Activated naive CD8-positive, alpha-beta T cell treated with anti-CD3 and anti-CD28 coated beads, Interleukin-2, amount 10 ng/mL, durations not matched to agents 7 days and 5 days (primary cell): Measurements from ENCODE around the gene RERE. TPM values are rescaled to one million over a fixed set of nuclear protein-coding genes. Genes with fewer than 3 reads are reported as not detected.
A peak's percentile ranks its signal among the peaks of the same experiment; 100 is the strongest.

Experiments used
- ATAC-seq: fragments of 150-1000 bp; cut with Tn5 transposase; one replicate; pipeline ENCODE4 v1.10.0; 2021; ENCODE audit warnings: low read depth, moderate library complexity
- POLR2A ChIA-PET: fragments of 350-600 bp; sonication (Branson Sonifier 250); formaldehyde crosslinking; loops from one replicate; lab custom pipeline; 2021; ENCODE audit warnings: antibody characterized with exemption; lab: Charles Lee
- DNase-seq: peaks from one replicate; pipeline ENCODE4 v3.0.0; 2021
- H3K27ac Mint-ChIP-seq: one replicate; pipeline ENCODE4 v1.8.0; 2022; ENCODE audit warnings: mild to moderate bottlenecking, mixed read lengths
- H3K27me3 Mint-ChIP-seq: one replicate; pipeline ENCODE4 v1.8.0; 2022; ENCODE audit warnings: mild to moderate bottlenecking, moderate library complexity, mixed read lengths
- H3K36me3 Mint-ChIP-seq: one replicate; pipeline ENCODE4 v1.8.0; 2021; ENCODE audit warnings: mild to moderate bottlenecking, mixed read lengths
- H3K4me1 Mint-ChIP-seq: one replicate; pipeline ENCODE4 v1.8.0; 2021; ENCODE audit warnings: mixed read lengths
- H3K4me3 Mint-ChIP-seq: one replicate; pipeline ENCODE4 v1.8.0; 2022; ENCODE audit warnings: mild to moderate bottlenecking, moderate library complexity, mixed read lengths
- H3K9me3 Mint-ChIP-seq: one replicate; pipeline ENCODE4 v1.8.0; 2021; ENCODE audit warnings: mixed read lengths
- total RNA-seq, 2 experiments: library from RNA; stranded (reverse); gene quantifications; one replicate each; pipeline ENCODE4 v1.2.3, GENCODE V29; 2021

The RERE gene
- total RNA-seq, 2 experiments from 2014 or later = 64.4 to 68.7 TPM

GRCh38 chr1:8856689-8857412, 39.4 kb upstream of the RERE start:
- Mint-ChIP-seq H3K27me3 (no peaks in the 10 kb centered on the region), H3K27ac (no peak overlapping the region), H3K9me3 (no peaks in the 10 kb centered on the region), H3K36me3 (peaks cover 35% of the 10 kb centered on the region), H3K4me3 (no peak overlapping the region), H3K4me1 (peaks cover 31% of the 10 kb centered on the region)
- POLR2A ChIA-PET = interaction anchor here (0.6 to 4.0 kb wide), 3 partner anchors 17 to 225 kb away, joined by 4 to 32 read pairs (median 7); partner anchors contain the start of gene ENO1
- ATAC-seq (no peak), DNase-seq (no peak)

GRCh38 chr1:8854240-8854639, 36.8 kb upstream of the RERE start:
- peaks cover 13% of the 10 kb centered on the region for H3K4me1 Mint-ChIP-seq
- DNase-seq = no peak
- H3K27me3 Mint-ChIP-seq = no peaks in the 10 kb centered on the region
- no peak for ATAC-seq
- no peak overlapping the region for H3K4me3 Mint-ChIP-seq
- POLR2A ChIA-PET = no interaction called here
- no peak overlapping the region for H3K27ac Mint-ChIP-seq
- H3K36me3 Mint-ChIP-seq = peaks cover 22% of the 10 kb centered on the region
- no peaks in the 10 kb centered on the region for H3K9me3 Mint-ChIP-seq

DNA sequence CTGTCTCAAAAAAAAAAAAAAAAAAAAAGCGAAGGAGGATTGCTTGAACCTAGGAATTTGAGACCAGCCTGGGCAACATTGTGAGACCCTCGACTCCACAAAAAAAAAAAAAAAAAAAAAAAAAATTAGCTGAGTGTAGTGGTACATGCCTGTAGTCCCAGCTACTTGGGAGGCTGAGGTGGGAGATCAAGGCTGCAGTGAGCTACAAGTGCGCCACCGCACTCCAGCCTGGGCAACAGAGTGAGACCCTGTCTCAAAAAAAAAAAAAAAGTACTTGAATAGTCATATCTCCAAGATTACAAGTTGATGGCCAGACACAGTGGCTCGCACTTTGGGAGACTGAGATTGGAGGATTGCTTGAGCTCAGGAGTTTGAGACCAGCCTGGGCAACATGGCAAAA, 33.6 kb upstream of the RERE start:
- Mint-ChIP-seq H3K36me3 (peaks cover 2% of the 10 kb centered on the region), H3K27ac (no peak overlapping the region), H3K27me3 (no peaks in the 10 kb centered on the region), H3K4me3 (no peak overlapping the region), H3K4me1 (peaks cover 7% of the 10 kb centered on the region), H3K9me3 (no peaks in the 10 kb centered on the region)
- POLR2A ChIA-PET = interaction anchor here (0.7 kb wide), 2 partner anchors 44 to 290 kb away, joined by 3 read pairs; no protein-coding TSS in a partner anchor
- ATAC-seq = no peak
- DNase-seq = no peak

DNA sequence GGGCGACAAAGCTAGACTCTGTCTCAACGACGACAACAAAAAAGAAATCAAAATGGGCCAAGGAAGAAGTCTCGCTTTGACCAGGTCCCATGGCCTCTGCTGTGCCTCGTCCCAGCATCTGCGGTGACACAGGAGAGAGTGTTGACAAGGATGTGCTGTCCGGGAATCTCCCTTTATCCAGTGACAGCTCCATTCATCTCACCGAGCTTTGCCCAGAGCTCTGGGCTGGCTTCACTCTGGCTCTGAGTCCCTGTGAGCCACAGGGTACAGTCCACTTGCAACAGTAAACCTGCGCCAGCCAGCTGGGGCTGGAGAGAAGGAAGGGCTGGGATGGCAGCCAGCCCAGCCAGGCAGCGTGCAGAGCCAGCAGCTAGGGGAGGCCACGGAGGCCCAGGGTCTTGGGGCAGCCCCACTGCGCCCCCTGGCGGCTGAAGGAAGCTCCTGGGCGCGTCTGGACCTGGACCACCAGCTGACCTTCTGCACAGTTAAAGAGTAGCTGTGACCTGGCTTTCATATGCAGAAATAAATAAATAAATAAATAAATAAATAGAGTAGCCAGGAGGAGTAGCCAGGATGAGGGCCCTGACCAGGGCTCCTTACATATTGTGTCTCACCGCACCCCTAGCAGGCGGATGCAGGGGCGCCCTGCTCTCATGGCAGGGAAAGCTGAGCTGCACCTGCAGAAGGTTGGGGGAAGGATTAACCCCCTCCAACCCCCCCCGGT, 31.4 kb upstream of the RERE start:
- Mint-ChIP-seq H3K4me1 (peaks cover 7% of the 10 kb centered on the region), H3K27me3 (peaks cover 4% of the 10 kb centered on the region), H3K9me3 (no peaks in the 10 kb centered on the region), H3K27ac (no peak overlapping the region), H3K36me3 (no peaks in the 10 kb centered on the region), H3K4me3 (no peak overlapping the region)
- POLR2A ChIA-PET = interaction anchor here (0.8 to 1.5 kb wide), 5 partner anchors 10 to 65 kb away, joined by 3 to 6 read pairs (median 4); partner anchors contain the start of genes ENO1 and RERE
- ATAC-seq = peak; percentile 84
- DNase-seq = peak; percentile 85

GRCh38 chr1:8847990-8848389, 30.6 kb upstream of the RERE start:
- no peaks in the 10 kb centered on the region for H3K9me3 Mint-ChIP-seq

DNA sequence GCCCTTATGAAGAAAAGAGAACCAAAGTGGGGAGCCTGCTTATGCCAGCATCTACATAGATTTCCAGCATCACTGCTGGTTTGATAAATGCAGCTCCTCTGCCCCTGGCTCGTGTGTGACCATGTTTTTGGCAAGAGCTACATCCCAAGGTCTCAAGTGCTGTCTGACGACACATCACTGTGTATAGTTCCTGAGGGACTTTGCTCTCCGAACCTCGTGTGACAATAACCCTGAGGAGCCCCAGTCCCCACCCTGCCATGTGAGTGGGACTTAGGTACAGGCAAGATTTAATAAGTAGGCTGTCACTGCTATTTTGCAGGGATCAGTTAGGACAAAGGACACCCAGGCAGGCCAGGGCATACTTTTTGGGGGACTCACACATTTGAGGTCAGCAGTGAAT, 28.8 kb upstream of the RERE start:
- H3K36me3 Mint-ChIP-seq = no peaks in the 10 kb centered on the region
- peaks cover 4% of the 10 kb centered on the region for H3K27me3 Mint-ChIP-seq
- H3K9me3 Mint-ChIP-seq = no peaks in the 10 kb centered on the region
- peaks cover 7% of the 10 kb centered on the region for H3K4me1 Mint-ChIP-seq
- no peak for ATAC-seq
- DNase-seq = no peak
- no peak overlapping the region for H3K27ac Mint-ChIP-seq
- POLR2A ChIA-PET = no interaction called here
- H3K4me3 Mint-ChIP-seq = no peak overlapping the region

More at GRCh38 chr1:8847990-8848389, 30.6 kb upstream of the RERE start:
- POLR2A ChIA-PET = interaction anchor here (1.2 to 1.5 kb wide), 4 partner anchors 11 to 66 kb away, joined by 3 to 6 read pairs (median 4); partner anchors contain the start of genes ENO1 and RERE
- Mint-ChIP-seq H3K4me3 (no peak overlapping the region), H3K27ac (no peak overlapping the region), H3K36me3 (no peaks in the 10 kb centered on the region), H3K27me3 (peaks cover 4% of the 10 kb centered on the region), H3K4me1 (peaks cover 7% of the 10 kb centered on the region)
- DNase-seq = no peak
- ATAC-seq = peak; percentile 28

GRCh38 chr1:8845104-8846097, 28.0 kb upstream of the RERE start:
- Mint-ChIP-seq H3K36me3 (no peaks in the 10 kb centered on the region), H3K27me3 (peaks cover 4% of the 10 kb centered on the region), H3K27ac (no peak overlapping the region), H3K9me3 (peaks cover 2% of the 10 kb centered on the region), H3K4me3 (no peak overlapping the region), H3K4me1 (peaks cover 7% of the 10 kb centered on the region)
- no peak for ATAC-seq
- POLR2A ChIA-PET = interaction anchor here (0.7 to 1.5 kb wide), 2 partner anchors 28 to 33 kb away, joined by 3 to 4 read pairs; partner anchors contain the start of genes ENO1 and RERE
- no peak for DNase-seq

GRCh38 chr1:8844501-8845006, 27.1 kb upstream of the RERE start:
- Mint-ChIP-seq H3K9me3 (peaks cover 2% of the 10 kb centered on the region), H3K36me3 (no peaks in the 10 kb centered on the region), H3K4me3 (no peak overlapping the region), H3K4me1 (peaks cover 7% of the 10 kb centered on the region), H3K27ac (no peak overlapping the region), H3K27me3 (peaks cover 6% of the 10 kb centered on the region)
- DNase-seq (no peak), ATAC-seq (no peak)
- POLR2A ChIA-PET = interaction anchor here (0.7 to 1.5 kb wide), 2 partner anchors 27 to 34 kb away, joined by 3 to 4 read pairs; partner anchors contain the start of genes ENO1 and RERE

GRCh38 chr1:8841395-8841794, 24.0 kb upstream of the RERE start:
- Mint-ChIP-seq H3K9me3 (peaks cover 2% of the 10 kb centered on the region), H3K4me3 (no peak overlapping the region), H3K27me3 (peaks cover 14% of the 10 kb centered on the region), H3K4me1 (no peaks in the 10 kb centered on the region), H3K36me3 (no peaks in the 10 kb centered on the region), H3K27ac (no peak overlapping the region)
- ATAC-seq (no peak), DNase-seq (no peak)
- POLR2A ChIA-PET = no interaction called here

GRCh38 chr1:8839990-8840389, 22.6 kb upstream of the RERE start:
- no peaks in the 10 kb centered on the region for H3K4me1 Mint-ChIP-seq
- POLR2A ChIA-PET = no interaction called here
- no peak overlapping the region for H3K4me3 Mint-ChIP-seq
- H3K27me3 Mint-ChIP-seq = peaks cover 13% of the 10 kb centered on the region
- no peak overlapping the region for H3K27ac Mint-ChIP-seq
- DNase-seq = no peak
- peaks cover 2% of the 10 kb centered on the region for H3K9me3 Mint-ChIP-seq
- ATAC-seq = no peak
- no peaks in the 10 kb centered on the region for H3K36me3 Mint-ChIP-seq

DNA sequence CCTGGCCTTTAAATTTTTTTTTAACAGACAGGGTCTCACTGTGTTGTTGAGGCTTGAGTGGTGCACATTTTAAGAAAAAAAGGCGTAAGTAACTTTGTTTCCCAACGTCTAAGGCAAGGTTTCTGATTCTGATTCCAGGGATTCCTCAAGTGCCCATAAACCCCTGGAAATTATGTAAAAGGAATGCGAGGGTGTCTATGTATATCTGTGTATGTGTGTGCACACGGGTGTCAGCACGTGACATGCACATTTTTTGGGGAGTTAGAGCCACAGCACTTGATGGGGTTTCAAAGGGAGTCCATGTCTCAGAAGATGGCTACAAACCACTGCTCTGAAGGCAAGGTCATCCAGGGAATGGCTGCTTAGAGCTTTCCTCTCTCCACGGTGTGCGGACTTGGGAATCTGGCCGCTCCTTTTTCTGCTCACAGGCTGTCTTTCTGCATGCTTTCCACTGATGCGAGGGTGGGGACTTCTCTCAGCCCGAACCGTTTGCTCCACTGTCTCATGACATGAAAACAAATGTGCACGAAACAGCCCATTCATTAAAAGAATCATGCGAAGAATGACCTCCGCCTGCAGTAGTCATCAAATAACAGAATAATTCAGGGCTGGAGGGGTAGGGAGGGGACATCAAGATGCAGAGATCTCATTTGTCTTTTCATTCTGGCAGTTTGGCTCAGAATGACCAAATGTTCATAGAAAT, 18.7 kb upstream of the RERE start:
- H3K4me3 Mint-ChIP-seq = no peak overlapping the region
- H3K4me1 Mint-ChIP-seq = no peaks in the 10 kb centered on the region
- POLR2A ChIA-PET = no interaction called here
- no peak overlapping the region for H3K27ac Mint-ChIP-seq
- no peaks in the 10 kb centered on the region for H3K36me3 Mint-ChIP-seq
- peaks cover 13% of the 10 kb centered on the region for H3K27me3 Mint-ChIP-seq
- peaks cover under 1% of the 10 kb centered on the region for H3K9me3 Mint-ChIP-seq
- DNase-seq = no peak
- no peak for ATAC-seq

DNA sequence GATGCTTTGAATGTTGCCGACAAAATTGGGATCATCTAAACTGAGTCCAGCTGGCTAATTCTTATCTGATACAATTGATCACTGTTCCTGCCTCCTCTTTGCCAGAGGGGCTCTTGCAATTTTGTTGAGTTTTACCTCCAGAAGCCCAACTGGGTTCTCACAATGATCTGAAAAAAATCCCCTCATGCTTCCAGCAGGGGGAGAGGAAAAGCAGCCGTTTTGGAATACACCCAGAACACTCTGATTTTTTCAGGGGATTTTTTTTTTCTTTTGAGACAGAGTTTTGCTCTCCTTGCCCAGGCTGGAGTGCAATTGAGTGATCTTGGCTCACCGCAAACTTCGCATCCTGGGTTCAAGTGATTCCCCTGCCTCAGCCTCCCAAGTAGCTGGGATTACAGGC, 13.9 kb upstream of the RERE start:
- POLR2A ChIA-PET = no interaction called here
- H3K4me1 Mint-ChIP-seq = peaks cover 9% of the 10 kb centered on the region
- no peaks in the 10 kb centered on the region for H3K9me3 Mint-ChIP-seq
- no peaks in the 10 kb centered on the region for H3K36me3 Mint-ChIP-seq
- no peak overlapping the region for H3K4me3 Mint-ChIP-seq
- no peak for ATAC-seq
- peaks cover 8% of the 10 kb centered on the region for H3K27me3 Mint-ChIP-seq
- no peak overlapping the region for H3K27ac Mint-ChIP-seq
- no peak for DNase-seq
